GM23338 (cell line): Measurements from ENCODE around the gene MRPL27. TPM values are rescaled to one million over a fixed set of nuclear protein-coding genes. Genes with fewer than 3 reads are reported as not detected.
"Not testable (repeated sequence)": the region's sequence is repeated elsewhere in the genome, so short reads cannot be mapped to it uniquely, and the experiment has no call there.

ENCODE experiments used
- ATAC-seq: fragments of 200-7000 bp; cut with Tn5 transposase; 3 replicates; pipeline ENCODE4 v1.9.1; 2020
- DNase-seq: peaks from one replicate; pipeline ENCODE4 v3.0.0-alpha.2; 2015; ENCODE audit warnings: low spot score
- H2AFZ ChIP-seq: fragments of 200-600 bp; sonication (generic); 2 replicates; pipeline ENCODE4 v1.8.0; 2016; ENCODE audit warnings: antibody characterized with exemption, mild to moderate bottlenecking, moderate library complexity
- H3F3A ChIP-seq: fragments of 200-600 bp; sonication (generic); replicated peaks from 2 replicates; pipeline ENCODE4 v1.8.0; 2017; ENCODE audit warnings: antibody characterized with exemption, mixed run types, low read depth
- H3K27ac ChIP-seq: fragments of 200-600 bp; sonication (generic); 2 replicates; pipeline ENCODE4 v1.6.1; 2016; ENCODE audit warnings: low read depth
- H3K27me3 ChIP-seq: fragments of 200-600 bp; sonication (generic); 2 replicates; pipeline ENCODE4 v1.8.0; 2016; ENCODE audit warnings: mild to moderate bottlenecking, mixed run types, moderate library complexity; ENCODE audit not compliant: insufficient read depth
- H3K36me3 ChIP-seq: fragments of 200-600 bp; sonication (generic); 2 replicates; pipeline ENCODE4 v1.8.0; 2016; ENCODE audit warnings: mild to moderate bottlenecking; ENCODE audit not compliant: insufficient read depth
- H3K4me1 ChIP-seq: fragments of 200-600 bp; sonication (generic); 2 replicates; pipeline ENCODE4 v1.8.0; 2016; ENCODE audit warnings: mild to moderate bottlenecking, moderate library complexity; ENCODE audit not compliant: insufficient read depth
- H3K4me2 ChIP-seq: fragments of 200-600 bp; sonication (generic); 2 replicates; pipeline ENCODE4 v1.7.1; 2017; ENCODE audit warnings: mixed run types
- H3K4me3 ChIP-seq: fragments of 200-600 bp; sonication (generic); 2 replicates; pipeline ENCODE4 v1.6.1; 2016; ENCODE audit warnings: mixed run types
- H3K79me2 ChIP-seq: fragments of 200-600 bp; sonication (generic); replicated peaks from 2 replicates; pipeline ENCODE4 v1.8.0; 2017; ENCODE audit warnings: mild to moderate bottlenecking; ENCODE audit not compliant: insufficient read depth
- H3K9me2 ChIP-seq: fragments of 200-600 bp; sonication (generic); 2 replicates; pipeline ENCODE4 v1.8.0; 2017; ENCODE audit not compliant: insufficient read depth
- H4K20me1 ChIP-seq: fragments of 200-600 bp; sonication (generic); replicated peaks from 2 replicates; pipeline ENCODE4 v1.8.0; 2017; ENCODE audit warnings: mild to moderate bottlenecking; ENCODE audit not compliant: insufficient read depth
- H3K27ac Mint-ChIP-seq: 2 replicates; pipeline ENCODE4 v1.8.0; 2020; ENCODE audit warnings: inconsistent platforms, mild to moderate bottlenecking, moderate library complexity, mixed read lengths
- H3K27me3 Mint-ChIP-seq: 3 replicates; pipeline ENCODE4 v1.8.0; 2022; ENCODE audit warnings: low read depth, mild to moderate bottlenecking, moderate library complexity, mixed read lengths, inconsistent platforms; ENCODE audit not compliant: insufficient read depth, poor library complexity
- H3K36me3 Mint-ChIP-seq: 3 replicates; pipeline ENCODE4 v1.8.0; 2021; ENCODE audit warnings: low read depth, mild to moderate bottlenecking, inconsistent platforms, moderate library complexity, mixed read lengths
- H3K4me1 Mint-ChIP-seq: 3 replicates; pipeline ENCODE4 v1.8.0; 2020; ENCODE audit warnings: mild to moderate bottlenecking, inconsistent platforms, mixed read lengths
- H3K4me3 Mint-ChIP-seq: 3 replicates; pipeline ENCODE4 v1.8.0; 2021; ENCODE audit warnings: moderate library complexity, mild to moderate bottlenecking, inconsistent platforms, mixed read lengths
- H3K9me3 Mint-ChIP-seq: 3 replicates; pipeline ENCODE4 v1.8.0; 2020; ENCODE audit warnings: moderate library complexity, mild to moderate bottlenecking, inconsistent platforms, mixed read lengths
- CTCF ChIP-seq, 2 experiments: fragments of 200-600 bp in 1 of 2; sonication (generic) in 1 of 2; conservative IDR thresholded peaks; 2 replicates each; pipeline versions ENCODE4 v1.5.1 to v1.6.1; 2016 to 2017; ENCODE audit warnings: antibody characterized with exemption in 2 of 2, low read depth in 2 of 2, mild to moderate bottlenecking in 2 of 2, moderate library complexity in 1 of 2
- ETS1 ChIP-seq: IDR thresholded peaks from 2 replicates; pipeline ENCODE4 v1.6.1; 2016; ENCODE audit warnings: antibody characterized with exemption
- EZH2phosphoT487 ChIP-seq: fragments of 200-600 bp; sonication (generic); IDR thresholded peaks from one replicate; pipeline ENCODE4 v1.8.1; 2018; ENCODE audit warnings: antibody characterized with exemption; ENCODE audit not compliant: unreplicated experiment
- JUNB ChIP-seq: IDR thresholded peaks from one replicate; pipeline ENCODE4 v1.6.1; 2016; ENCODE audit warnings: antibody characterized with exemption; ENCODE audit not compliant: unreplicated experiment
- NANOG ChIP-seq: IDR thresholded peaks from 2 replicates; pipeline ENCODE4 v1.6.1; 2016; ENCODE audit warnings: antibody characterized with exemption, borderline replicate concordance
- POLR2AphosphoS5 ChIP-seq: IDR thresholded peaks from 2 replicates; pipeline ENCODE4 v1.6.1; 2016; ENCODE audit warnings: antibody characterized with exemption, low read depth
- STAT1 ChIP-seq: IDR thresholded peaks from one replicate; pipeline ENCODE4 v1.6.1; 2016; ENCODE audit warnings: antibody characterized with exemption; ENCODE audit not compliant: unreplicated experiment
- ZNF114 ChIP-seq: fragments of 250-450 bp; sonication (Bioruptor Pico); IDR thresholded peaks from 2 replicates; pipeline ENCODE4 v1.5.0; 2020; ENCODE audit warnings: mild to moderate bottlenecking, moderate library complexity
- ZNF331 ChIP-seq: fragments of 250-450 bp; sonication (Bioruptor Pico); IDR thresholded peaks from 2 replicates; pipeline ENCODE4 v1.5.0; 2020; ENCODE audit warnings: low read depth, mild to moderate bottlenecking, moderate library complexity
- ZNF462 ChIP-seq: fragments of 250-450 bp; sonication (Bioruptor Pico); IDR thresholded peaks from 2 replicates; pipeline ENCODE4 v1.5.0; 2020; ENCODE audit warnings: mild to moderate bottlenecking, moderate library complexity
- polyA plus RNA-seq: library from polyadenylated mRNA; unstranded; fragments of >200 nt; fragmentation: Nextera tagmentation; extraction: Ambion mirVana; gene quantifications from 2 replicates; pipeline ENCODE4 v1.2.1, GENCODE V29; 2016
- total RNA-seq: library from RNA; depleted of rRNA; stranded (reverse); fragments of >200 nt; shearing (Covaris generic); gene quantifications from 2 replicates; pipeline ENCODE4 v1.2.3, GENCODE V29; 2014

MRPL27 gene
- total and polyA plus RNA-seq, 2 experiments from 2014 or later = 74.3 to 227 TPM

- H3K27ac Mint-ChIP-seq, H3K4me1 Mint-ChIP-seq, H4K20me1 ChIP-seq, H3K9me3 Mint-ChIP-seq, H3K27ac ChIP-seq, H3F3A ChIP-seq, H3K27me3 ChIP-seq, H3K36me3 Mint-ChIP-seq, H3K36me3 ChIP-seq, H3K79me2 ChIP-seq, H3K4me3 ChIP-seq, H3K4me1 ChIP-seq, H3K9me2 ChIP-seq, H3K4me2 ChIP-seq, H3K4me3 Mint-ChIP-seq, H3K27me3 Mint-ChIP-seq, H2AFZ ChIP-seq: not testable (repeated sequence)
- DNase-seq (peak; percentile 68), ATAC-seq (peak; percentile 94)
- TF ChIP-seq CTCF (conservative IDR thresholded peaks at IDR 0.05; ENCODE audit: low read depth in 2 of 2) = peak; percentile 59 to 87
These were observed 39.5 kb downstream of the MRPL27 start for GRCh38 chr17:50333291-50334057.

GRCh38 chr17:50332196-50332595 lies 40.8 kb downstream of the MRPL27 start:
- H3K27ac ChIP-seq = no peak overlapping the region
- no peak for ATAC-seq
- no peaks in the 10 kb centered on the region for H3K36me3 ChIP-seq
- no peaks in the 10 kb centered on the region; the same call in 2 of the 3 replicates for H3K9me3 Mint-ChIP-seq
- H3K4me3 Mint-ChIP-seq = no peak overlapping the region
- H2AFZ ChIP-seq = no peak overlapping the region
- no peaks in the 10 kb centered on the region for H3K36me3 Mint-ChIP-seq
- no peak overlapping the region for H3K4me3 ChIP-seq
- H3K27me3 Mint-ChIP-seq = peaks cover 5% of the 10 kb centered on the region
- no peaks in the 10 kb centered on the region for H3K79me2 ChIP-seq
- H3K4me1 Mint-ChIP-seq = peaks cover 4% of the 10 kb centered on the region
- no peaks in the 10 kb centered on the region for H3K4me1 ChIP-seq
- H3K4me2 ChIP-seq = no peak overlapping the region
- H3K27ac Mint-ChIP-seq = no peak overlapping the region
- no peaks in the 10 kb centered on the region for H4K20me1 ChIP-seq
- H3K9me2 ChIP-seq = no peaks in the 10 kb centered on the region
- no peaks in the 10 kb centered on the region for H3K27me3 ChIP-seq
- no peak for DNase-seq
- H3F3A ChIP-seq = no peaks in the 10 kb centered on the region
- no peak for TF ChIP-seq ZNF114 (CRISPR knock-in tag)
- no peak for TF ChIP-seq POLR2AphosphoS5
- no peak for TF ChIP-seq JUNB
- no peak for TF ChIP-seq ZNF331 (CRISPR knock-in tag)
- no peak for TF ChIP-seq EZH2phosphoT487
- no peak for TF ChIP-seq STAT1
- no peak for TF ChIP-seq ETS1
- TF ChIP-seq ZNF462 (CRISPR knock-in tag) = no peak
- no peak for TF ChIP-seq CTCF (conservative IDR thresholded peaks at IDR 0.05; ENCODE audit: low read depth in 2 of 2)
- TF ChIP-seq NANOG = no peak
